Left lung (tissue), 10 donors: ENCODE results near the gene COBL. TPM values are rescaled to one million over a fixed set of nuclear protein-coding genes. Genes with fewer than 3 reads are reported as not detected.

ENCODE experiments used
- ATAC-seq: fragments of 200-7000 bp; cut with Tn5 transposase; one replicate; pipeline ENCODE4 v1.9.1; 2020; ENCODE audit warnings: moderate library complexity
- DNase-seq, 4 donors: peaks; one replicate each; pipeline ENCODE4 v3.0.0-alpha.2; 2013 to 2020
- H3K27ac ChIP-seq, 2 donors: fragments of 200-600 bp; sonication (generic) in 1 of 2; one replicate each; pipeline versions ENCODE4 v1.5.0 to v1.8.0; 2020 to 2021
- H3K27me3 ChIP-seq, 2 donors: fragments of 200-600 bp; sonication (generic) in 1 of 2; one replicate each; pipeline versions ENCODE4 v1.5.0 to v1.8.0; 2020 to 2021
- H3K36me3 ChIP-seq, 2 donors: fragments of 200-600 bp; sonication (generic) in 1 of 2; one replicate each; pipeline versions ENCODE4 v1.5.0 to v1.8.0; 2020 to 2021
- H3K4me1 ChIP-seq, 2 donors: fragments of 200-600 bp; one replicate each; pipeline ENCODE4 v1.8.0; 2021
- H3K4me3 ChIP-seq, 2 donors: fragments of 200-600 bp; sonication (generic) in 1 of 2; one replicate each; pipeline versions ENCODE4 v1.5.0 to v1.8.0; 2020 to 2021; ENCODE audit warnings: mild to moderate bottlenecking in 1 of 2
- H3K9me3 ChIP-seq, 2 donors: fragments of 200-600 bp; sonication (generic) in 1 of 2; one replicate each; pipeline versions ENCODE4 v1.5.0 to v1.8.0; 2020 to 2021
- intact Hi-C, 2 donors: fragments of 100-400 bp; cut with DNase I; formaldehyde crosslinking; loops; one replicate each; pipeline versions ENCODE4 v1.11.2 to v1.14.2; 2022
- polyA plus RNA-seq, 6 donors: library from polyadenylated mRNA; unstranded; fragments of 120-200 nt; gene quantifications; one replicate each; pipeline ENCODE4 v1.2.1, GENCODE V29; 2013; ENCODE audit not compliant: insufficient read length in 6 of 6
- total RNA-seq, 2 donors: library from RNA; stranded (reverse); fragmentation: NEBNext Ultra II Directional; extraction: Animal tissue kit (Norgen Biotek cat#: 25700); gene quantifications; one replicate each; pipeline ENCODE4 v1.2.1, GENCODE V29; 2021
- TF ChIP-seq, protein P1 (sequence below), 2 donors: fragments of 200-600 bp; sonication (generic) in 1 of 2; IDR thresholded peaks; one replicate each; pipeline versions ENCODE4 v1.5.0 to v1.8.0; 2021; ENCODE audit warnings: antibody characterized with exemption in 2 of 2
- donor health status: DM: no; HTN: yes; CAD: no.
- donor health status: DM: no; HTN: no; CAD: no.

Gene COBL
- total and polyA plus RNA-seq, 8 donors = 3.6 to 36.1 (median 6.4) TPM

DNA sequence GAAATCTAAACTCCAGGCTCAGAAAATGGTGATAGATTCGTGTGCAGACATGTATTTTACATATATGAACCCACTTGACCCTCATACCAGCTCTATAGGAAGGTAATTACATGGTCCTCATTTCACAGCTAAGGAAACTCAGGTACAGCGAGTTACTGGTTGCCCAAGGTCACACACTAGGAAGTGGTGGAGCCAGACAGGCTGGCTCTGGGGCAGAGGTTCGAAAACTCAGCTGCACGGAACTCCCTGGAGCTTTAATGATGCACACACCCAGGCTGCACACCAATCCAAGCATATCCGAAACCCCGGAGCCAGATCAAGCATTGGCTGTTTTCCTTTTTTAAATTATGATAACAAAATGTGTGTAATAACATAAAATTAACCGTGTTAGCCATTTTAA, 172.4 kb downstream of the COBL start:
- Histone ChIP-seq H3K27ac (no peak overlapping the region), H3K27me3 (no peaks in the 10 kb centered on the region), H3K4me3 (no peak overlapping the region), H3K9me3 (peaks cover 0 to 20% of the 10 kb centered on the region in 2 donors), H3K36me3 (no peaks in the 10 kb centered on the region), H3K4me1 (no peaks in the 10 kb centered on the region)
- TF ChIP-seq, protein P1, sequence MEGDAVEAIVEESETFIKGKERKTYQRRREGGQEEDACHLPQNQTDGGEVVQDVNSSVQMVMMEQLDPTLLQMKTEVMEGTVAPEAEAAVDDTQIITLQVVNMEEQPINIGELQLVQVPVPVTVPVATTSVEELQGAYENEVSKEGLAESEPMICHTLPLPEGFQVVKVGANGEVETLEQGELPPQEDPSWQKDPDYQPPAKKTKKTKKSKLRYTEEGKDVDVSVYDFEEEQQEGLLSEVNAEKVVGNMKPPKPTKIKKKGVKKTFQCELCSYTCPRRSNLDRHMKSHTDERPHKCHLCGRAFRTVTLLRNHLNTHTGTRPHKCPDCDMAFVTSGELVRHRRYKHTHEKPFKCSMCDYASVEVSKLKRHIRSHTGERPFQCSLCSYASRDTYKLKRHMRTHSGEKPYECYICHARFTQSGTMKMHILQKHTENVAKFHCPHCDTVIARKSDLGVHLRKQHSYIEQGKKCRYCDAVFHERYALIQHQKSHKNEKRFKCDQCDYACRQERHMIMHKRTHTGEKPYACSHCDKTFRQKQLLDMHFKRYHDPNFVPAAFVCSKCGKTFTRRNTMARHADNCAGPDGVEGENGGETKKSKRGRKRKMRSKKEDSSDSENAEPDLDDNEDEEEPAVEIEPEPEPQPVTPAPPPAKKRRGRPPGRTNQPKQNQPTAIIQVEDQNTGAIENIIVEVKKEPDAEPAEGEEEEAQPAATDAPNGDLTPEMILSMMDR (IDR thresholded peaks at IDR 0.05) = no peak
- intact Hi-C loops = loop anchor here in 1 of 2 donors (10.0 kb wide), 1 partner anchor 679 kb away; no protein-coding TSS in a partner anchor
- DNase-seq (no peak), ATAC-seq (no peak)

DNA sequence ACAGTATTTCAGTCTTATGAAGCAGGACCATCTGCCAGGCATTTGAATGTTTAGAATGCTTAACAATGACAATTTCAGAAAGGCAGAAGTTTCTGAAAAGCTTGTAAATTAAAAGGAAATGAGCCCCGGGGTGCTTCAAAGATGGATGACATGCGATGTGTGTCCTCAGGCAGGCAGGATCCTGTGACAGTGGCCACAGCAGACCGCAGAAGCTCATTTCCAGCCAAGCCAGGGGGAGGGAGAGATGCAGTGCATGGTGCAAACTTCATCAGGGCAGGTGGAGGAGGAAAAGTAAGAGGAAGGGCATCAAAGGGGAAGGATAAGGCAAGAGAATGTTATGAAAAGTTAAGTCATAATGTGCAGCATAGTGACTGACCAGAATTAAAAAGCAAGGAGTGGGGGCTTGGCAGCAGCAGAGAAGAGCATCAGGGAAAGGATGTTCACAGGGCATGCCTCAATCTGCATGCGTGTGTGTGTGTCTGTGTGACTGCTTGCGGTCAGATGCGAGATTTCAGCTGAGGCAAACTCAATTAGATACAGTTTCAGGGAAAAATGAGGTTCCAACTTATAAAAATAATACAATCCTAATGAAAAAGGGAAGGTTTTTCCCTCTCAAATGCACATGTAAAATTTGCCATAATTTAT, 173.7 kb downstream of the COBL start:
- ATAC-seq (no peak), DNase-seq (no peak)
- Histone ChIP-seq H3K27me3 (no peaks in the 10 kb centered on the region), H3K9me3 (peaks cover 0 to 15% of the 10 kb centered on the region in 2 donors), H3K27ac (no peak overlapping the region), H3K36me3 (no peaks in the 10 kb centered on the region), H3K4me1 (no peaks in the 10 kb centered on the region), H3K4me3 (no peak overlapping the region)
- TF ChIP-seq, protein P1 (IDR thresholded peaks at IDR 0.05) = no peak
- intact Hi-C loops = loop anchor here in 1 of 2 donors (10.0 kb wide), 1 partner anchor 678 kb away; no protein-coding TSS in a partner anchor

DNA sequence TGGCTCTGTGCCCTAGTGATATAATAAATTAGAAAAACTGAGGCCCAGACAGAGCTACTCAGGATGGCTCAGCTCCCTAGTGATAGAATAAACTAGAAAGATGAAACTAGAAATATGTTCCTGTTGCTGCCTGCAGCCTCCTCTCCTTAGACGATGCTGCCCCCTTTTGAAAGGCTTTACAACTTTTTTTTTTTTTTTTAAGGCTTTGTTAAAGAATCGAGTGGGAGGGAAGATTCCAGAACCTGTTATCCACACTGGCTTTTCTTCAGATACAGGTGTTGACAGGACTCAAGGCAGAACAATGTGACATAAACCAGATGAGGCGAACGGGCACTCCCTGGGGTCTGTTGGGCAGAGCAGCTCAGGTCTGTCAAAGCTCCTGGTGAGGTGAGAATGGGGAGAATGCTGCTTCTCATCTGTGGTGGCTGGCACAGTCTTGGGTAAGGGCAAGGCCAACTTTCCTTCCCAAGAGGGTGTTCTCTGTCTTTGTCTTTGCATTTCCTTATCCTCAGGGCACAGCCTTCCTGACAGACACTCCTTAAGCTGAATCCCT, 175.1 kb downstream of the COBL start:
- Histone ChIP-seq H3K27ac (no peak overlapping the region), H3K4me3 (no peak overlapping the region), H3K27me3 (no peaks in the 10 kb centered on the region), H3K9me3 (peaks cover 0 to 2% of the 10 kb centered on the region in 2 donors), H3K36me3 (no peaks in the 10 kb centered on the region), H3K4me1 (no peaks in the 10 kb centered on the region)
- ATAC-seq = peak; percentile 73
- intact Hi-C loops = loop anchor here in 1 of 2 donors (10.0 kb wide), 1 partner anchor 677 kb away; no protein-coding TSS in a partner anchor
- peak in 1 of 4 donors; percentile 34 for DNase-seq
- TF ChIP-seq, protein P1 (IDR thresholded peaks at IDR 0.05) = peak in 1 of 2 donors; percentile 38

DNA sequence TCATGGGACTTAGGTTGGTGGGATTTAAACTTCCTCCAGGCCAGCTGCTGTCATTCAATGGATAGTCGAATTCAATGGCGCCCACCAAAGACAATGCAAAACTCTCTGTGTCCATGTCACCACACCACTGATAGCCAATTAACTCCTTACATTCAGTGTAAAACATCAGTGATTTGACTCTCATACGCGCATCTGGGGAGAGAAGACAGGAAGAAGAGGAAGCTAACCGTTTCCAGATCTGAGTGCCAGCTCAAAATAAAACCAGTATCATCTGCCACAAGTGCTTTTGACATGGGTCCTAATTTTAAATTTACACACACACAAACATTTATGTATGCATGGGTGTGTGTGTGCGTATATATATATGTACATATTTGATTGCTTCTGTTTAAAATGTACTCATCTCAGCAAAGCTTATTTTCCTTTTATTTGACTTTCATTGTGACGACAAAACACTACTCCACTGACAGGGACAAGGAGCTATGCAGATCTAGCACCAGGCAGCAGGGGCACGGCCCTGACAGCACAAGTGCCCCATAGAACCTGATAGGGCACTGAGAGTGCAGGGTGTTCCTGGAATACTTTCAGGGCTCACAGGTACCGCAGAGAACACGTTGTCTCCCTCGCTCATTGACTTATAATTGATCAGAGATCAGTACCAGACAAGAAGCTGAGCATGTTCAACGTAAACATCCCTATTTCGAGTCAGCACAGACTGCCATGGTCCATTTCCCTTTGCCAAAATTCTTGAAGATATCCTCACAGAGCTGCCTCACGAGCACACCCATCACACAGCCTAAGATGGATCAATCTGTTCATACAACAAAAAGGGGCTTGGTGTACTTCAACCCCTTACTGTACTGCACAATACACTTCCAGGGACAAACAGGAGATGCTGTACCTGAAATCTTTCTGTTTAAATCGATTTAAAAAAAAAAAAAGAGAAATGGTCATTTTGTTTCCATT, 176.1 kb downstream of the COBL start:
- intact Hi-C loops = loop anchor here in 1 of 2 donors (10.0 kb wide), 1 partner anchor 676 kb away; no protein-coding TSS in a partner anchor
- no peak for DNase-seq

More for the DNA sequence above, 176.1 kb downstream of the COBL start:
- Histone ChIP-seq H3K27me3 (no peaks in the 10 kb centered on the region), H3K4me3 (no peak overlapping the region), H3K9me3 (no peaks in the 10 kb centered on the region), H3K27ac (no peak overlapping the region), H3K36me3 (no peaks in the 10 kb centered on the region), H3K4me1 (no peaks in the 10 kb centered on the region)
- ATAC-seq = no peak
- TF ChIP-seq, protein P1 (IDR thresholded peaks at IDR 0.05) = no peak
